T47D (cell line): Measurements from ENCODE around the gene ABHD6.
A peak's percentile ranks its signal among the peaks of the same experiment; 100 is the strongest.

ENCODE experiments used
- DNase-seq, 2 experiments: peaks; one replicate each; pipeline versions ENCODE4 v3.0.0 to v3.0.0-alpha.2; 2011 to 2012; ENCODE audit warnings: low read depth in 1 of 2, low spot score in 1 of 2
- JUND ChIP-seq: IDR thresholded peaks from 2 replicates; pipeline ENCODE4 v1.6.1; 2012; ENCODE audit warnings: low read depth
- in situ Hi-C: cut with HindIII; loops from 2 replicates; pipeline ENCODE4 v1.10.0; 2016; ENCODE audit warnings: low sequenced_read_pairs, low pct_unique_long_range_greater_than_20kb

The ABHD6 gene

DNA sequence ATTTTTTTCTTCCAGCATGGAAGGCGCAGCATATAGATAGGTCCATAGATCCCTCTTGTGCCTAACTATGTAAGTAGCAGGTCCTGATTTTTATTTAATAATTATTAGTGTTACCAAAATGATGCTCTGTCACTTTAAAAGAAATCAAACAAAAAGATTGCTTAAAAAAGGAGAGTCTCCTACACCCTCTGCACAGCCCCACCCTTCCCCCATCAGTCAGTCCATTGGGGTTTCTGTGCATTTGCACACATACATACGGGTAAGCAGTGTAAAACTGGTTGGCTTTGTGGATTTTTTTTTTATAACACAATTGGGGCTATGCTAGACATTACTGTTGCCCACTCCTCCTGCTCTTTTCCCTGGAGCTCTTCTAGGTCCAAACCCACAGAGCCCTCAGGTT is 61.5 kb downstream of the ABHD6 start:
- no peak for DNase-seq
- in situ Hi-C loops = no loop called here
- no peak for TF ChIP-seq JUND

- TF ChIP-seq JUND = no peak
- in situ Hi-C loops = no loop called here
- no peak for DNase-seq
Measured at GRCh38 chr3:58299839-58300516, 62.4 kb downstream of the ABHD6 start.

DNA sequence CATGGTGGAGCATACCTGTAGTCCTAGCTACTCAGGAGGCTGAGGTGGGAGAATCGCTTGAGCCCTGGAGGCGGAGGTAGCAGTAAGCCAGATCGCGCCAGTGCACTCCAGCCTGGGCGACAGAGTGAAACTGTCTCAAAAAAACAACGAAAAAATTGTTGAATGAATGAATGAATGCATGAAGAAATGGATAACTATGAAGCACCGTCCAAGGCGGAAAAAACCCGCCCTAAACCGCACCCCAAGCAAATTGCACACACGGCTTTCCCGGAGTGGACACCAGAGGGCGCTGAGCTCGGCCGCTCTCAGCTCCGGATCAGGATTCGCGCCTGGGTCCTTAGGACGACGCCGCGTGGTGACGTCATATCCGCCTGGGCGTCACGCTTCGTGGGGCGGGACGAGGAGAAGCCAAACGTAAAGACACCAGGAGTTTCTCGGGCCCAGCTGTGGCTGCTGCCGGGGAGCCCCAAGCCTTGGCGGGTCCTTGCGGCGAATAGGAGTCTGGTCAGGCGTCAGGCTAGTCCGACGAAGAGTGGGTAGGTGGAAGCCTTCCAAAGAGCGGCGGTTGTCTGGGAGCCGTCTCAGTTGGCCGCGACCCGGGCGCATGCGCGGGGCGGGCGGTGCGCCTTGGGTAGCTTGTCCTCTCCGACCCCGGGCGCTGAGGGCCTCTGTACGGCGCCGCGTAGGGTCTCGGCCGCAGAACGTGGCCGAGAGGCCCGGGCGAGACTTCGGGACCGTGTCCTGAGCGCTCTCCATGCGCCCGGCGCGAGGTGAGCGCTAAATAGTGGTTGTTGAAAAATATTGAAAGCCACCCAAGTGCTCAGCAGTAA is 68.5 kb downstream of the ABHD6 start, which contains the start of the genes HTD2 and RPP14:
TSS of gene HTD2 (plus strand) at position 639 of the 830 bp plus-strand sequence. CDS start 11,094 bp downstream, outside the sequence.
TSS of gene RPP14 (plus strand) at position 364 of the 830 bp plus-strand sequence. CDS start 4,085 bp downstream, outside the sequence.
- TF ChIP-seq JUND = no peak
- in situ Hi-C loops = no loop called here
- DNase-seq = peak; percentile 73 to 97

DNA sequence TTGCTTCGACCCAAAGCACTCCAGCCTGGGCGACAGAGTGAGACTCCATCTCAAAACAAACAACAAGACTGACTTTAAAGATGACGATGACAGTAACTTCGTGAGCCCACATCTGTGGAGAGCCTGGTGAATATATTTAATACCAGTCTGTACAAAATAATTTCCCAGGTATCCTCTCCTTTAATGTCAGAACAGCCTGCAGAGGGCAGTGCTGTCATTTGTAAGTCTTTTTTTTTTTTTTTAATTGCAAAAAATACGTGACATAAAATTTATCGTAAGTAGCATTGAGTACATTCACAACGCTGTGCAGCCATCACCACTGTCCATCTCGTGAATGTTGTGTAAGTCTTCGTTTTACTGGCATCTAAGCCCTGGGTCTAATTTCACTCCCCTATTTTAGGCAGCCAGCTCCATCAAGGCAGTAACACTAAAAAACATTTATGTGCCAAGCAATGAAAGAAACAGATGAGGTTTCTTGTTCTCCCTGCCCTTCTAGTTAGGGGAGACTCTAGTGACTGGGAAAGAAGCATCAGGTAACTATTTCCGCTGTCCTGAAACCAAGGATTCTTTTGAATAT is 70.1 kb downstream of the ABHD6 start:
- no peak for TF ChIP-seq JUND
- DNase-seq = peak in 1 of 2 experiments; percentile 57
- in situ Hi-C loops = no loop called here

GRCh38 chr3:58308728-58309127 is 71.1 kb downstream of the ABHD6 start:
- TF ChIP-seq JUND = no peak
- DNase-seq = no peak
- in situ Hi-C loops = no loop called here

DNA sequence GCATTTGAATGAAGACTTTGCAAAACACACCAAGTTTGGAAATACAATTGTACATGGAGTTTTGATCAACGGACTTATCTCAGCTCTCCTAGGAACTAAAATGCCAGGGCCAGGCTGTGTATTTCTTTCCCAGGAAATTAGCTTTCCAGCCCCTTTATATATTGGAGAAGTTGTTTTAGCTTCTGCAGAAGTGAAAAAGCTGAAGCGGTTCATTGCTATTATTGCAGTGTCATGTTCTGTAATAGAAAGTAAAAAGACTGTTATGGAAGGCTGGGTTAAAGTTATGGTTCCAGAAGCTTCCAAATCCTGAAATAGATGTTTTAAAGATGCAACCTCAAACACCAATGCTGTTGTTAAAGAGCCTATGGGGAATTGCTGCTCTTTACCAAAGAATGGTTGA is 80.2 kb downstream of the ABHD6 start:
- in situ Hi-C loops = no loop called here
- no peak for DNase-seq
- TF ChIP-seq JUND = no peak

DNA sequence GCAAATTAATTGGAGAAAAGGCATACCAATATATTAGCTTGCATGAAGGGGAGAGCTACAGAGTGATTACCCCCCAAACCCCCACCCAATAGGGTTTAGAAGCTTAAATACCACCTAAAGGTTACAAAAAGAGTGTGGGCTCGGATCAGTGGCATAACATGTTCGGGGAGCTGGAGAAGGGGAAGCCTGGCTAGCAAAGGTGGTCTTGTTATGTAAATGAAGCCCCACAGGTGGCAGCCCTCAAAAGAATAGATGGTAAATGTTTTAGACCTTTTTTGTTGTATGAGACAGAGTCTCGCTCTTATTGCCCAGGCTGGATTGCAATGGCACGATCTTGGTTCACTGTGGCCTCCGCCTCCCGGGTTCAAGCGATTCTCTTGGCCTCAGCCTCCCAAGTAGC is 84.2 kb downstream of the ABHD6 start:
- TF ChIP-seq JUND = no peak
- in situ Hi-C loops = no loop called here
- DNase-seq = no peak

DNA sequence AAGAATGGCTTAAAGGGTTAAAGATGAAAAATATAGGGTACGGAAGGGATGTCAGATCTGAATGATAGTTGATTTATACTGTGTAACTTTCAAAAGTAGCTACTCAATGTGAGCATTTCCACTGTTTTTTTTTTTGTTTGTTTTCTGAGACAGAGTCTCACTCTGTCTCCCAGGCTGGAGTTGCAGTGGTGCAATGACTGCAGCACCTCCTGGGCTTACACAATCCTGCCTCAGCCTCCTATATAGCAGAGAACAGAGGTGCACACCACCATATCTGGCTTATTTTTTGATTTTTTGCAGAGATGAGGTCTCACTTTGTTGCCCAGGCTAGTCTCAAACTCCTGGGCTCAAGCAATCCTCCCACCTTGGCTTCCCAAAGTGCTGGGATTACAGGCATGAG is 85.2 kb downstream of the ABHD6 start:
- TF ChIP-seq JUND = no peak
- DNase-seq = no peak
- in situ Hi-C loops = no loop called here

- no peak for DNase-seq
- in situ Hi-C loops = no loop called here
Measured at GRCh38 chr3:58323529-58324390, 86.2 kb downstream of the ABHD6 start.

DNA sequence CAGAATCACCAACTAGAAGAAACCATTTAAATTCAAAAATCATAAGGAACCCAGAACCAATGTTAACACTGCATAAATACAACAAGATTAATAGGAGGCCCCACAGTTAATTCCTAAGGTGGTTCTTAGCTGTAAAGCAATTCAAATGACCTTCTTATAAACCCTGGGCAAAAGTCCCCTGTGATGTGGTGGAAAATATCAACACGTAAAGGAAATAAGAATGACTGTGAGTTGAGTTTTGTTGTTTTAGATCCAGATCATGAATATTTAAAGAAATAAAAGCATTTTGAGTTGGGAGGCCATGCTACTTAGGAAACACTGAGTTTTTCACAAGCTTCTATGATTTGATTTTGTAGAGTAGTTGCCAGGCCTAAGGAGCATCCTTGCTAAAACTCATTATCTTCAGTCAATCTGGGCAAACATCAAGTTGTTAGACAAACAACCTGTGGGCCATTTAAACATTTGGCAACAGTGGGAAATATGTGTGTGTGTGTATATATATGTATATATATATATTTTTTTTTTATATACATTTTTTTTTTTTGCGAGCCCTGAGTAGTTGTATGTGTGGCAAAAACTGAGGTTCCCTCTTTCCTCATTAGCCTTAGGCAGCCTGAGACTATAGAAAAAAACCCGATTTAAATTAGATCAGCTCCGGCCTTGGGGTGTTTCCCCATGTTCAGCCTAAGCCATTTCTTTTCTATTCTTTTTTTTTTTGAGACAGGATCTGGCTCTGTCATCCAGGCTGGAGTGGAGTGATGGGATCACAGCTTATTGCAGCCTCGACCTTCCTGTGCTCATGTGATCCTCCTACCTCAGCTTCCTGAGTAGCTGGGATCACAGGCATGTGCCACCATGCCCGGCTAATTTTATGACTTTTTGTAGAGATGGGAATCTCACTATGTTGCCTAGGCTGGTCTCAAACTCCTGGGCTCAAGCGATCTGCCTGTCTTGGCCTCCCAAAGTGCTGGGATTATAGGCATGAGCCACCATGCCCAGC is 87.1 kb downstream of the ABHD6 start:
- no peak for TF ChIP-seq JUND
- in situ Hi-C loops = no loop called here
- DNase-seq = peak in 1 of 2 experiments; percentile 86

More at GRCh38 chr3:58323529-58324390, 86.2 kb downstream of the ABHD6 start:
- TF ChIP-seq JUND = no peak

- no peak for DNase-seq
Measured at GRCh38 chr3:58325525-58325992, 88.0 kb downstream of the ABHD6 start.

More at GRCh38 chr3:58325525-58325992, 88.0 kb downstream of the ABHD6 start:
- in situ Hi-C loops = no loop called here
- no peak for TF ChIP-seq JUND
